ENCODE data around the gene GRIK3. TPM values are rescaled to one million over a fixed set of nuclear protein-coding genes. Genes with fewer than 3 reads are reported as not detected.

GRIK3 gene
- total and polyA plus RNA-seq, 2 experiments from 2014 or later = 0.31 to 2.9 TPM

GRCh38 chr1:36913484-36914060 lies 120.7 kb downstream of the GRIK3 start (continued):
- no peak for TF ChIP-seq REST (IDR thresholded peaks at IDR 0.05; ENCODE audit: unreplicated experiment)
- TF ChIP-seq ZNF331 (CRISPR knock-in tag; IDR thresholded peaks at IDR 0.05; ENCODE audit: low read depth) = no peak
- TF ChIP-seq EZH2phosphoT487 (IDR thresholded peaks at IDR 0.05; ENCODE audit: unreplicated experiment) = no peak
- no peak for TF ChIP-seq CREB1 (CRISPR knock-in tag; IDR thresholded peaks at IDR 0.05; ENCODE audit: low read depth)
- no peak for TF ChIP-seq ETS1 (IDR thresholded peaks at IDR 0.05)

GRCh38 chr1:36913016-36913415 lies 121.3 kb downstream of the GRIK3 start:
- Mint-ChIP-seq H3K4me3 (no peak overlapping the region), H3K27me3 (ENCODE audit: insufficient read depth, low read depth, poor library complexity) (peaks cover 12% of the 10 kb centered on the region), H3K27ac (no peak overlapping the region), H3K4me1 (peaks cover 20% of the 10 kb centered on the region), H3K36me3 (ENCODE audit: low read depth) (peaks cover 10% of the 10 kb centered on the region; the same call in 2 of the 3 replicates), H3K9me3 (peaks cover 30% of the 10 kb centered on the region)
- no peaks in the 10 kb centered on the region for H4K20me1 ChIP-seq (replicated peaks; ENCODE audit: insufficient read depth)
- H3F3A ChIP-seq (replicated peaks; ENCODE audit: low read depth) = no peaks in the 10 kb centered on the region
- no peaks in the 10 kb centered on the region for H3K9me2 ChIP-seq (ENCODE audit: insufficient read depth)
- no peak overlapping the region for H3K4me2 ChIP-seq
- ATAC-seq (no peak), DNase-seq (ENCODE audit: low spot score) (no peak)
- H2AFZ ChIP-seq = no peak overlapping the region
- no peak overlapping the region for H3K4me3 ChIP-seq
- H3K79me2 ChIP-seq (replicated peaks; ENCODE audit: insufficient read depth) = no peaks in the 10 kb centered on the region
- no peak overlapping the region for H3K27ac ChIP-seq (ENCODE audit: low read depth)
- H3K4me1 ChIP-seq (ENCODE audit: insufficient read depth) = no peaks in the 10 kb centered on the region
- H3K36me3 ChIP-seq (ENCODE audit: insufficient read depth) = no peaks in the 10 kb centered on the region
- no peaks in the 10 kb centered on the region for H3K27me3 ChIP-seq (ENCODE audit: insufficient read depth)
- TF ChIP-seq REST (IDR thresholded peaks at IDR 0.05; ENCODE audit: unreplicated experiment) (no peak), POLR2AphosphoS5 (IDR thresholded peaks at IDR 0.05; ENCODE audit: low read depth) (no peak), STAT1 (IDR thresholded peaks at IDR 0.05; ENCODE audit: unreplicated experiment) (no peak), EZH2 (IDR thresholded peaks at IDR 0.05; ENCODE audit: low read depth, unreplicated experiment) (no peak), NANOG (IDR thresholded peaks at IDR 0.05; ENCODE audit: borderline replicate concordance) (no peak), ZNF462 (CRISPR knock-in tag; IDR thresholded peaks at IDR 0.05) (no peak), CREB1 (CRISPR knock-in tag; IDR thresholded peaks at IDR 0.05; ENCODE audit: low read depth) (no peak), ZNF114 (CRISPR knock-in tag; IDR thresholded peaks at IDR 0.05) (no peak)
